Epithelial cell of esophagus (primary cell): Measurements from ENCODE around the gene NUDCD2.
"Not testable (repeated sequence)": the region's sequence is repeated elsewhere in the genome, so short reads cannot be mapped to it uniquely, and the experiment has no call there.

Experiments used
- DNase-seq: peaks from one replicate; pipeline ENCODE4 v3.0.0; 2010; ENCODE audit warnings: low read depth
- H3K4me3 ChIP-seq: 2 replicates; pipeline ENCODE4 v1.5.1; 2011; ENCODE audit warnings: mild to moderate bottlenecking, low read length, control low read depth
- CTCF ChIP-seq: IDR thresholded peaks from 2 replicates; pipeline ENCODE4 v1.5.1; 2011; ENCODE audit warnings: low read depth, mild to moderate bottlenecking, low read length, control low read depth, inconsistent platforms; ENCODE audit not compliant: insufficient read depth; ENCODE audit errors: missing control alignments

NUDCD2 gene

GRCh38 chr5:163434401-163434866 lies 25.5 kb downstream of the NUDCD2 start:
- no peak for TF ChIP-seq CTCF
- DNase-seq = peak; percentile 85
- H3K4me3 ChIP-seq = no peak overlapping the region

GRCh38 chr5:163433271-163433670 lies 26.6 kb downstream of the NUDCD2 start:
- no peak for TF ChIP-seq CTCF
- H3K4me3 ChIP-seq = no peak overlapping the region
- DNase-seq = no peak

GRCh38 chr5:163432544-163432943 lies 27.4 kb downstream of the NUDCD2 start:
- no peak for TF ChIP-seq CTCF
- no peak overlapping the region for H3K4me3 ChIP-seq
- no peak for DNase-seq

- H3K4me3 ChIP-seq, DNase-seq: not testable (repeated sequence)
Measured at GRCh38 chr5:163426128-163426527, 33.8 kb downstream of the NUDCD2 start.

- H3K4me3 ChIP-seq = no peak overlapping the region
- no peak for DNase-seq
- TF ChIP-seq CTCF = no peak
Measured at GRCh38 chr5:163424836-163425235, 35.1 kb downstream of the NUDCD2 start.

- not testable (repeated sequence) for H3K4me3 ChIP-seq, DNase-seq
Measured at GRCh38 chr5:163415673-163416072, 44.2 kb downstream of the NUDCD2 start.

- no peak for DNase-seq
- no peak for TF ChIP-seq CTCF
- no peak overlapping the region for H3K4me3 ChIP-seq
Measured at GRCh38 chr5:163410505-163410904, 49.4 kb downstream of the NUDCD2 start.

GRCh38 chr5:163409384-163409783 lies 50.5 kb downstream of the NUDCD2 start:
- peak; percentile 55 for DNase-seq
- no peak overlapping the region for H3K4me3 ChIP-seq
- no peak for TF ChIP-seq CTCF
